Neural progenitor cell (in vitro differentiated cells): ENCODE measurements around the gene DIAPH3. TPM values are rescaled to one million over a fixed set of nuclear protein-coding genes. Genes with fewer than 3 reads are reported as not detected.

Experiments
- DNase-seq: peaks from one replicate; pipeline ENCODE4 v3.0.0-alpha.2; 2016; ENCODE audit warnings: low spot score
- H2AFZ ChIP-seq: fragments of 200-600 bp; sonication (generic); replicated peaks from 2 replicates; pipeline ENCODE4 v1.6.1; 2016; ENCODE audit warnings: antibody characterized with exemption
- H3F3A ChIP-seq: fragments of 200-600 bp; sonication (generic); 2 replicates; pipeline ENCODE4 v1.6.1; 2016; ENCODE audit warnings: antibody characterized with exemption, low read depth
- H3K27ac ChIP-seq: fragments of 200-600 bp; sonication (generic); 2 replicates; pipeline ENCODE4 v1.5.1; 2016; ENCODE audit warnings: mild to moderate bottlenecking
- H3K27me3 ChIP-seq: fragments of 200-600 bp; sonication (generic); 2 replicates; pipeline ENCODE4 v1.6.1; 2016; ENCODE audit warnings: mild to moderate bottlenecking, moderate library complexity
- H3K36me3 ChIP-seq: fragments of 200-600 bp; sonication (generic); 2 replicates; pipeline ENCODE4 v1.5.1; 2016
- H3K4me1 ChIP-seq: fragments of 200-600 bp; sonication (generic); 2 replicates; pipeline ENCODE4 v1.6.1; 2016; ENCODE audit warnings: mixed run types
- H3K4me2 ChIP-seq: fragments of 200-600 bp; sonication (generic); 2 replicates; pipeline ENCODE4 v1.6.1; 2016
- H3K4me3 ChIP-seq: fragments of 200-600 bp; sonication (generic); 2 replicates; pipeline ENCODE4 v1.5.1; 2016
- H3K79me2 ChIP-seq: fragments of 200-600 bp; sonication (generic); 2 replicates; pipeline ENCODE4 v1.6.1; 2016; ENCODE audit warnings: low read depth
- H3K9ac ChIP-seq: fragments of 200-600 bp; sonication (generic); 2 replicates; pipeline ENCODE4 v1.6.1; 2016
- H3K9me3 ChIP-seq: fragments of 200-600 bp; sonication (generic); 2 replicates; pipeline ENCODE4 v1.5.1; 2016; ENCODE audit warnings: low read depth
- H4K20me1 ChIP-seq: fragments of 200-600 bp; sonication (generic); 2 replicates; pipeline ENCODE4 v1.6.1; 2016; ENCODE audit warnings: low read depth
- H3K27ac Mint-ChIP-seq: 3 replicates; pipeline ENCODE4 v1.8.0; 2021; ENCODE audit warnings: mixed read lengths
- H3K27me3 Mint-ChIP-seq: 2 replicates; pipeline ENCODE4 v1.8.0; 2022; ENCODE audit warnings: low read depth, mild to moderate bottlenecking, inconsistent platforms, moderate library complexity, mixed read lengths; ENCODE audit not compliant: insufficient read depth
- H3K36me3 Mint-ChIP-seq: 3 replicates; pipeline ENCODE4 v1.8.0; 2021; ENCODE audit warnings: mixed read lengths
- H3K4me1 Mint-ChIP-seq: 3 replicates; pipeline ENCODE4 v1.8.0; 2021; ENCODE audit warnings: mixed read lengths
- H3K4me3 Mint-ChIP-seq: 3 replicates; pipeline ENCODE4 v1.8.0; 2021; ENCODE audit warnings: mild to moderate bottlenecking, moderate library complexity, mixed read lengths
- H3K9me3 Mint-ChIP-seq: 3 replicates; pipeline ENCODE4 v1.8.0; 2020; ENCODE audit warnings: mixed read lengths
- EZH2 ChIP-seq: fragments of 200-600 bp; sonication (generic); IDR thresholded peaks from 2 replicates; pipeline ENCODE4 v1.6.1; 2017; ENCODE audit warnings: antibody characterized with exemption, mild to moderate bottlenecking, moderate library complexity
- EZH2phosphoT487 ChIP-seq: fragments of 200-600 bp; sonication (generic); IDR thresholded peaks from 2 replicates; pipeline ENCODE4 v1.6.1; 2017; ENCODE audit warnings: antibody characterized with exemption
- total RNA-seq: library from RNA; depleted of rRNA; stranded (reverse); fragments of >200 nt; gene quantifications from 2 replicates; pipeline ENCODE4 v1.2.3, GENCODE V29; 2015; ENCODE audit warnings: low replicate concordance
- TF ChIP-seq, protein P1 (sequence below): fragments of 200-600 bp; sonication (generic); IDR thresholded peaks from 2 replicates; pipeline ENCODE4 v1.5.1; 2017; ENCODE audit warnings: antibody characterized with exemption, mild to moderate bottlenecking

The DIAPH3 gene
- total RNA-seq, 1 donor from 2014 or later: 51.5 TPM

DNA sequence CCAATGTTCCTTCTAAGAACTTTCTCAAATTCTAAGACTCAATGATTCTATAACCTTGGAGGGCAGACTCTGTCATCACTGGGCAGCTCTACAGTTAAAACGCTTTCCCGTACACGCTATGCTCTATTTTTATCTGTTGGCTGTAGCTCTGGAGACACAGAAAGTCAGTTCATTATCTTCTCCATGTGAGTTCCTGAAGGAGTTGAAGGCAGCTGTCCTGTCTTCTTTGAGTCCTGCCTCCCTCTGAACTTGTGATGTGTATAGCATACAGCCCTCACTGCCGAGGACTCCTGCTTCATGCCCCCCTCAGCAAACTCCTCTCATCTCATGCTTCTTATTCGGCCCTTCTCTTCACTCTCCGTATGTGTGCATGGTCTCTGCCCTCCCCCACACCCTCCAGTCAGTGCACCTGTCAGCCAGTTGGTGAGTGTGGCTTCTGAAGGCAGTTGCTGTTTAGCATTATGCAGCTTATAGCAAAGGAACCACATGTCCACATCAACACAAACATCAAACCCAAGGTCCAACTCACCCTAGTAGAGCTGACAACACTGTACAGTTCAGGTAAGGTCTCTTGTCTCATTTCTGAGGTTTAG lies 504.9 kb downstream of the DIAPH3 start:
- no peak overlapping the region for H3K4me2 ChIP-seq
- H3K4me1 ChIP-seq: peaks cover 25% of the 10 kb centered on the region
- H4K20me1 ChIP-seq: no peaks in the 10 kb centered on the region
- H3K27me3 Mint-ChIP-seq: peaks cover 4% of the 10 kb centered on the region
- peaks cover 13% of the 10 kb centered on the region for H3K4me1 Mint-ChIP-seq
- no peaks in the 10 kb centered on the region for H3K36me3 ChIP-seq
- TF ChIP-seq EZH2phosphoT487: no peak
- TF ChIP-seq, protein P1, sequence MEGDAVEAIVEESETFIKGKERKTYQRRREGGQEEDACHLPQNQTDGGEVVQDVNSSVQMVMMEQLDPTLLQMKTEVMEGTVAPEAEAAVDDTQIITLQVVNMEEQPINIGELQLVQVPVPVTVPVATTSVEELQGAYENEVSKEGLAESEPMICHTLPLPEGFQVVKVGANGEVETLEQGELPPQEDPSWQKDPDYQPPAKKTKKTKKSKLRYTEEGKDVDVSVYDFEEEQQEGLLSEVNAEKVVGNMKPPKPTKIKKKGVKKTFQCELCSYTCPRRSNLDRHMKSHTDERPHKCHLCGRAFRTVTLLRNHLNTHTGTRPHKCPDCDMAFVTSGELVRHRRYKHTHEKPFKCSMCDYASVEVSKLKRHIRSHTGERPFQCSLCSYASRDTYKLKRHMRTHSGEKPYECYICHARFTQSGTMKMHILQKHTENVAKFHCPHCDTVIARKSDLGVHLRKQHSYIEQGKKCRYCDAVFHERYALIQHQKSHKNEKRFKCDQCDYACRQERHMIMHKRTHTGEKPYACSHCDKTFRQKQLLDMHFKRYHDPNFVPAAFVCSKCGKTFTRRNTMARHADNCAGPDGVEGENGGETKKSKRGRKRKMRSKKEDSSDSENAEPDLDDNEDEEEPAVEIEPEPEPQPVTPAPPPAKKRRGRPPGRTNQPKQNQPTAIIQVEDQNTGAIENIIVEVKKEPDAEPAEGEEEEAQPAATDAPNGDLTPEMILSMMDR: no peak
- TF ChIP-seq EZH2: no peak
- no peak for DNase-seq
- no peaks in the 10 kb centered on the region for H3F3A ChIP-seq
- H3K27me3 ChIP-seq: no peaks in the 10 kb centered on the region
- H3K36me3 Mint-ChIP-seq: peaks cover 7% of the 10 kb centered on the region
- H3K9me3 Mint-ChIP-seq: no peaks in the 10 kb centered on the region
- no peak overlapping the region for H3K27ac ChIP-seq
- no peak overlapping the region for H3K4me3 ChIP-seq
- H3K79me2 ChIP-seq: no peaks in the 10 kb centered on the region
- H2AFZ ChIP-seq: no peak overlapping the region
- no peak overlapping the region for H3K27ac Mint-ChIP-seq
- H3K9ac ChIP-seq: no peak overlapping the region
- no peak overlapping the region for H3K4me3 Mint-ChIP-seq
- no peaks in the 10 kb centered on the region for H3K9me3 ChIP-seq

- TF ChIP-seq EZH2 (no peak), EZH2phosphoT487 (no peak)
- TF ChIP-seq, protein P1: no peak
- H3K79me2 ChIP-seq: no peaks in the 10 kb centered on the region
- no peaks in the 10 kb centered on the region for H3K9me3 Mint-ChIP-seq
- DNase-seq: peak; percentile 41
- H4K20me1 ChIP-seq: no peaks in the 10 kb centered on the region
- H3K4me3 ChIP-seq: no peak overlapping the region
- H3K4me1 Mint-ChIP-seq: peaks cover 14% of the 10 kb centered on the region
- H3K9ac ChIP-seq: no peak overlapping the region
- peaks cover 2% of the 10 kb centered on the region for H3K36me3 Mint-ChIP-seq
- no peaks in the 10 kb centered on the region for H3K9me3 ChIP-seq
- H3K36me3 ChIP-seq: no peaks in the 10 kb centered on the region
- H3K4me2 ChIP-seq: no peak overlapping the region
- H2AFZ ChIP-seq: peak overlapping the region; percentile 68
- H3F3A ChIP-seq: no peaks in the 10 kb centered on the region
- H3K27me3 ChIP-seq: no peaks in the 10 kb centered on the region
- peaks cover 25% of the 10 kb centered on the region for H3K4me1 ChIP-seq
- H3K27me3 Mint-ChIP-seq: peaks cover 4% of the 10 kb centered on the region
- no peak overlapping the region for H3K4me3 Mint-ChIP-seq
- H3K27ac Mint-ChIP-seq: no peak overlapping the region
- no peak overlapping the region for H3K27ac ChIP-seq
These were observed 505.5 kb downstream of the DIAPH3 start for GRCh38 chr13:59658027-59658737.

DNA sequence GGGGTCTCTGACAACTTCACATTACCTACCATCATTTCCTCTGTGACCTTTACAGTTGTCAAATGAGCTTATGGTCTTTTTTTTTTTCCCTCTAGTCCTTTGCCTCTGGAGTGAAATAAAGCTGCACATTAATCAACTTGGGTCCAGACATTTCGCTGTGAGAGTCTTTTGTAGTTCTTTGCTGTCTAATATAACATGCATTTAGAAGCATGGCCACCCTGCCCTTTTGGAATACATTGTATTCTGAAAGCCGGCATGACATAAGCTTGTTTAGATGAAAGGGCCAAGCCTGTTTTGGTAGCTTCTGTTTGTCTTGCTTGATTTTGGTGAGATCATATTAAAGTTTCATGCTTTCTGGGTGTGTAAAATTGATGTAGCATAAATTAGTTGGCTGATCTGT lies 509.8 kb downstream of the DIAPH3 start:
- H3K27me3 ChIP-seq: no peaks in the 10 kb centered on the region
- TF ChIP-seq, protein P1: no peak
- TF ChIP-seq EZH2phosphoT487 (no peak), EZH2 (no peak)
- no peak for DNase-seq
- H4K20me1 ChIP-seq: no peaks in the 10 kb centered on the region
- Mint-ChIP-seq H3K4me3 (no peak overlapping the region), H3K27ac (no peak overlapping the region), H3K27me3 (peaks cover 6% of the 10 kb centered on the region), H3K4me1 (peaks cover 14% of the 10 kb centered on the region), H3K9me3 (no peaks in the 10 kb centered on the region), H3K36me3 (no peaks in the 10 kb centered on the region)
- no peaks in the 10 kb centered on the region for H3K9me3 ChIP-seq
- peaks cover 11% of the 10 kb centered on the region for H3K4me1 ChIP-seq
- no peaks in the 10 kb centered on the region for H3K79me2 ChIP-seq
- H2AFZ ChIP-seq: no peak overlapping the region
- H3K4me2 ChIP-seq: no peak overlapping the region
- H3F3A ChIP-seq: no peaks in the 10 kb centered on the region
- no peak overlapping the region for H3K4me3 ChIP-seq
- H3K36me3 ChIP-seq: no peaks in the 10 kb centered on the region
- no peak overlapping the region for H3K9ac ChIP-seq
- no peak overlapping the region for H3K27ac ChIP-seq
